WTC11 (cell line): ENCODE measurements around the gene RABEPK. TPM values are rescaled to one million over a fixed set of nuclear protein-coding genes. Genes with fewer than 3 reads are reported as not detected.
A peak's percentile ranks its signal among the peaks of the same experiment; 100 is the strongest.

ENCODE experiments used
- ATAC-seq: fragments of 200-7000 bp; cut with Tn5 transposase; 2 replicates; pipeline ENCODE4 v1.10.0; 2021; ENCODE audit warnings: mild to moderate bottlenecking, moderate library complexity
- CTCF ChIA-PET: fragments of 300-600 bp; sonication (Branson Sonifier 250); formaldehyde crosslinking; loops from one replicate; lab custom pipeline; 2021; ENCODE audit warnings: antibody characterized with exemption; lab: Charles Lee
- POLR2A ChIA-PET: fragments of 350-600 bp; sonication (Branson Sonifier 250); formaldehyde crosslinking; loops from one replicate; lab custom pipeline; 2021; ENCODE audit warnings: antibody characterized with exemption; lab: Charles Lee
- DNase-seq: peaks from one replicate; pipeline ENCODE4 v3.0.0; 2021; ENCODE audit warnings: low spot score
- H3K27ac Mint-ChIP-seq: 2 replicates; pipeline ENCODE4 v1.8.0; 2021; ENCODE audit warnings: mixed read lengths
- H3K27me3 Mint-ChIP-seq: 2 replicates; pipeline ENCODE4 v1.8.0; 2021; ENCODE audit warnings: low read depth, mild to moderate bottlenecking, moderate library complexity, mixed read lengths
- H3K36me3 Mint-ChIP-seq: 2 replicates; pipeline ENCODE4 v1.8.0; 2021; ENCODE audit warnings: mixed read lengths
- H3K4me1 Mint-ChIP-seq: 2 replicates; pipeline ENCODE4 v1.8.0; 2022; ENCODE audit warnings: mixed read lengths
- H3K4me3 Mint-ChIP-seq: 2 replicates; pipeline ENCODE4 v1.8.0; 2021; ENCODE audit warnings: mild to moderate bottlenecking, moderate library complexity, mixed read lengths
- H3K9me3 Mint-ChIP-seq: 2 replicates; pipeline ENCODE4 v1.8.0; 2021; ENCODE audit warnings: mixed read lengths
- ETV6 ChIP-seq: sonication (generic); formaldehyde crosslinking; IDR thresholded peaks from 2 replicates; pipeline ENCODE4 v1.8.1; 2022; ENCODE audit warnings: mild to moderate bottlenecking, missing genetic modification reagents
- FOXK1 ChIP-seq: sonication (generic); formaldehyde crosslinking; IDR thresholded peaks from 2 replicates; pipeline ENCODE4 v1.8.0; 2022; ENCODE audit warnings: mild to moderate bottlenecking, moderate library complexity, missing genetic modification reagents
- FOXP1 ChIP-seq: sonication (generic); formaldehyde crosslinking; IDR thresholded peaks from 2 replicates; pipeline ENCODE4 v1.8.0; 2022; ENCODE audit warnings: missing genetic modification reagents, mild to moderate bottlenecking, moderate library complexity, borderline replicate concordance
- HMGA2 ChIP-seq: fragments of 250-450 bp; sonication (Bioruptor Pico); IDR thresholded peaks from 2 replicates; pipeline ENCODE4 v1.4.0; 2021; ENCODE audit warnings: mild to moderate bottlenecking, moderate library complexity
- NR2C2 ChIP-seq: sonication (generic); formaldehyde crosslinking; IDR thresholded peaks from 2 replicates; pipeline ENCODE4 v1.8.0; 2022; ENCODE audit warnings: mild to moderate bottlenecking, missing genetic modification reagents
- RELA ChIP-seq: sonication (generic); formaldehyde crosslinking; IDR thresholded peaks from 2 replicates; pipeline ENCODE4 v1.8.1; 2022; ENCODE audit warnings: missing genetic modification reagents, mild to moderate bottlenecking, borderline replicate concordance
- SMAD3 ChIP-seq: sonication (generic); formaldehyde crosslinking; IDR thresholded peaks from 2 replicates; pipeline ENCODE4 v1.8.0; 2022; ENCODE audit warnings: missing genetic modification reagents, mild to moderate bottlenecking, borderline replicate concordance
- SMAD4 ChIP-seq: sonication (generic); formaldehyde crosslinking; IDR thresholded peaks from 2 replicates; pipeline ENCODE4 v1.8.0; 2022; ENCODE audit warnings: mild to moderate bottlenecking, missing genetic modification reagents
- SOX15 ChIP-seq: fragments of 250-450 bp; sonication (Bioruptor Pico); IDR thresholded peaks from 2 replicates; pipeline ENCODE4 v1.9.0; 2021; ENCODE audit warnings: mild to moderate bottlenecking
- TCF7 ChIP-seq: sonication (generic); formaldehyde crosslinking; IDR thresholded peaks from 2 replicates; pipeline ENCODE4 v1.8.0; 2022; ENCODE audit warnings: mild to moderate bottlenecking, low read depth, missing genetic modification reagents, moderate library complexity
- ZNF138 ChIP-seq: sonication (generic); formaldehyde crosslinking; conservative IDR thresholded peaks from 2 replicates; pipeline ENCODE4 v1.8.1; 2022; ENCODE audit warnings: mild to moderate bottlenecking, moderate library complexity, missing genetic modification reagents
- ZNF219 ChIP-seq: sonication (generic); formaldehyde crosslinking; IDR thresholded peaks from 2 replicates; pipeline ENCODE4 v1.8.0; 2023; ENCODE audit warnings: missing genetic modification reagents, mild to moderate bottlenecking, borderline replicate concordance
- ZNF232 ChIP-seq: sonication (generic); formaldehyde crosslinking; IDR thresholded peaks from 2 replicates; pipeline ENCODE4 v1.8.0; 2022; ENCODE audit warnings: mild to moderate bottlenecking, missing genetic modification reagents
- ZNF416 ChIP-seq: fragments of 250-450 bp; sonication (Bioruptor Pico); IDR thresholded peaks from 2 replicates; pipeline ENCODE4 v1.9.0; 2021; ENCODE audit warnings: mild to moderate bottlenecking, inconsistent platforms
- total RNA-seq: library from RNA; stranded (reverse); gene quantifications from 3 replicates; pipeline ENCODE4 v1.2.3, GENCODE V29; 2021
- TF ChIP-seq, protein P1 (sequence below): fragments of 250-450 bp; sonication (Bioruptor Pico); IDR thresholded peaks from 2 replicates; pipeline ENCODE4 v1.8.0; 2021; ENCODE audit warnings: mild to moderate bottlenecking
- TF ChIP-seq, protein P2 (sequence below): sonication (generic); formaldehyde crosslinking; conservative IDR thresholded peaks from 2 replicates; pipeline ENCODE4 v1.8.1; 2023; ENCODE audit warnings: mild to moderate bottlenecking, low read depth, missing genetic modification reagents, moderate library complexity
- TF ChIP-seq, protein P3 (sequence below): sonication (generic); formaldehyde crosslinking; IDR thresholded peaks from 2 replicates; pipeline ENCODE4 v1.8.0; 2022; ENCODE audit warnings: mild to moderate bottlenecking, missing genetic modification reagents
- TF ChIP-seq, protein P4 (sequence below): sonication (generic); formaldehyde crosslinking; conservative IDR thresholded peaks from 2 replicates; pipeline ENCODE4 v1.8.1; 2022; ENCODE audit warnings: mild to moderate bottlenecking, missing genetic modification reagents
- TF ChIP-seq, protein P5 (sequence below): fragments of 250-450 bp; sonication (Bioruptor Pico); IDR thresholded peaks from 2 replicates; pipeline ENCODE4 v1.9.0; 2021; ENCODE audit warnings: moderate library complexity, mild to moderate bottlenecking, inconsistent platforms, borderline replicate concordance
- TF ChIP-seq, protein P6 (sequence below): sonication (generic); formaldehyde crosslinking; IDR thresholded peaks from 2 replicates; pipeline ENCODE4 v1.8.0; 2022; ENCODE audit warnings: mild to moderate bottlenecking, missing genetic modification reagents

Gene RABEPK
- total RNA-seq, 1 experiment from 2014 or later = 25.5 TPM

DNA sequence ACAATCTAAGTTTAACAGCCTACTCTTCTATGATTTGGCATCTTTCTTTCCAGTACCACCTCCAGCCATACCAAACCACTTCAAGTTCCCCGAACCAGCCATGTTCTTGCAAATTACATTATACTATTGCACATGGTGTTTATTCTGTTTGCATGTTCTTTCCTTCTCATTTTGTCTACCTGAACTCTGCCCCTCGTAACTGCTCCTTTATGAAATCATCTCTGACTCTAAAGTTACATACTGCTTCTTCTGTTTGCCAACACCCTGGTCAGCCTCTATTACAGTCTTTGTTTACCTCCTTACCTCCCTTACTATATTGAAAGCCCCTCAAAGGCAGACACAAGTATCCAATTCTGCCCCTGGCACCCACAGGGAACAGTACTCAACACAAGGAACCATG is 16.8 kb upstream of the RABEPK start:
- ChIA-PET POLR2A (no interaction called here), CTCF (no interaction called here)
- H3K27me3 Mint-ChIP-seq = no peaks in the 10 kb centered on the region

DNA sequence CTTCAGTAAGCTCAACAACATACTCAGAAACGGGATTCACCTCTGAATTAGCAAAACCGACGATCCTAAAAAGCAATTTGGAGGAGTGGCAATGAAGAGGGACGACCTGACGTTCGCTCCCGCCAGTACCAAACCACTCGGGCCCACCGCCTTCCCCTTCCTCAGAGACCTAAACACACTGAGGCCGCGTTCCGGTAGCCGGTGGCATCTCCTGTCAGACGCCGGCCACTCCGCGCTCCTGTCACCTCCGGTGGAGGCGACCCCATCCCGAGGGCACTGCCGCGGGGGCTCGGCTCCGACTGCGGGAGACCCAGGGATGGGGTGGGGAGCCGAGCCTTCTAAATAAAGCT is 11.4 kb upstream of the RABEPK start:
- Mint-ChIP-seq H3K27ac (no peak overlapping the region), H3K9me3 (no peaks in the 10 kb centered on the region), H3K36me3 (no peaks in the 10 kb centered on the region), H3K27me3 (no peaks in the 10 kb centered on the region), H3K4me1 (peaks cover 14% of the 10 kb centered on the region; the same call in 1 of the 2 replicates), H3K4me3 (peak overlapping the region; percentile 90)
- TF ChIP-seq ZNF232 (CRISPR knock-in tag) (no peak), NR2C2 (CRISPR knock-in tag) (no peak), ZNF138 (no peak), SOX15 (CRISPR knock-in tag) (no peak), ZNF219 (CRISPR knock-in tag) (no peak), RELA (CRISPR knock-in tag) (no peak), SMAD3 (CRISPR knock-in tag) (no peak), SMAD4 (CRISPR knock-in tag) (no peak)
- TF ChIP-seq, protein P1, sequence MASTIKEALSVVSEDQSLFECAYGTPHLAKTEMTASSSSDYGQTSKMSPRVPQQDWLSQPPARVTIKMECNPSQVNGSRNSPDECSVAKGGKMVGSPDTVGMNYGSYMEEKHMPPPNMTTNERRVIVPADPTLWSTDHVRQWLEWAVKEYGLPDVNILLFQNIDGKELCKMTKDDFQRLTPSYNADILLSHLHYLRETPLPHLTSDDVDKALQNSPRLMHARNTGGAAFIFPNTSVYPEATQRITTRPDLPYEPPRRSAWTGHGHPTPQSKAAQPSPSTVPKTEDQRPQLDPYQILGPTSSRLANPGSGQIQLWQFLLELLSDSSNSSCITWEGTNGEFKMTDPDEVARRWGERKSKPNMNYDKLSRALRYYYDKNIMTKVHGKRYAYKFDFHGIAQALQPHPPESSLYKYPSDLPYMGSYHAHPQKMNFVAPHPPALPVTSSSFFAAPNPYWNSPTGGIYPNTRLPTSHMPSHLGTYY (CRISPR knock-in tag) = no peak
- ATAC-seq = no peak; the same call in 1 of the 2 replicates
- CTCF ChIA-PET = no interaction called here
- peak; percentile 31 for DNase-seq
- POLR2A ChIA-PET = no interaction called here

More for the DNA sequence above, 16.8 kb upstream of the RABEPK start:
- peak overlapping the region; percentile 3; the same call in 1 of the 2 replicates for H3K27ac Mint-ChIP-seq
- H3K4me3 Mint-ChIP-seq = no peak overlapping the region
- TF ChIP-seq ETV6 (CRISPR knock-in tag) = no peak
- TF ChIP-seq ZNF138 = no peak
- no peak for TF ChIP-seq ZNF219 (CRISPR knock-in tag)
- TF ChIP-seq, protein P2, sequence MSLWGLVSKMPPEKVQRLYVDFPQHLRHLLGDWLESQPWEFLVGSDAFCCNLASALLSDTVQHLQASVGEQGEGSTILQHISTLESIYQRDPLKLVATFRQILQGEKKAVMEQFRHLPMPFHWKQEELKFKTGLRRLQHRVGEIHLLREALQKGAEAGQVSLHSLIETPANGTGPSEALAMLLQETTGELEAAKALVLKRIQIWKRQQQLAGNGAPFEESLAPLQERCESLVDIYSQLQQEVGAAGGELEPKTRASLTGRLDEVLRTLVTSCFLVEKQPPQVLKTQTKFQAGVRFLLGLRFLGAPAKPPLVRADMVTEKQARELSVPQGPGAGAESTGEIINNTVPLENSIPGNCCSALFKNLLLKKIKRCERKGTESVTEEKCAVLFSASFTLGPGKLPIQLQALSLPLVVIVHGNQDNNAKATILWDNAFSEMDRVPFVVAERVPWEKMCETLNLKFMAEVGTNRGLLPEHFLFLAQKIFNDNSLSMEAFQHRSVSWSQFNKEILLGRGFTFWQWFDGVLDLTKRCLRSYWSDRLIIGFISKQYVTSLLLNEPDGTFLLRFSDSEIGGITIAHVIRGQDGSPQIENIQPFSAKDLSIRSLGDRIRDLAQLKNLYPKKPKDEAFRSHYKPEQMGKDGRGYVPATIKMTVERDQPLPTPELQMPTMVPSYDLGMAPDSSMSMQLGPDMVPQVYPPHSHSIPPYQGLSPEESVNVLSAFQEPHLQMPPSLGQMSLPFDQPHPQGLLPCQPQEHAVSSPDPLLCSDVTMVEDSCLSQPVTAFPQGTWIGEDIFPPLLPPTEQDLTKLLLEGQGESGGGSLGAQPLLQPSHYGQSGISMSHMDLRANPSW (CRISPR knock-in tag) = no peak
- TF ChIP-seq HMGA2 (CRISPR knock-in tag) = no peak
- TF ChIP-seq, protein P3, sequence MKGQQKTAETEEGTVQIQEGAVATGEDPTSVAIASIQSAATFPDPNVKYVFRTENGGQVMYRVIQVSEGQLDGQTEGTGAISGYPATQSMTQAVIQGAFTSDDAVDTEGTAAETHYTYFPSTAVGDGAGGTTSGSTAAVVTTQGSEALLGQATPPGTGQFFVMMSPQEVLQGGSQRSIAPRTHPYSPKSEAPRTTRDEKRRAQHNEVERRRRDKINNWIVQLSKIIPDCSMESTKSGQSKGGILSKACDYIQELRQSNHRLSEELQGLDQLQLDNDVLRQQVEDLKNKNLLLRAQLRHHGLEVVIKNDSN (CRISPR knock-in tag) = no peak
- H3K4me1 Mint-ChIP-seq = peaks cover 10% of the 10 kb centered on the region
- 0 out of 2 replicates have a peak, but pooled peaks cover 3% of the 10 kb centered on the region for H3K9me3 Mint-ChIP-seq
- no peaks in the 10 kb centered on the region for H3K36me3 Mint-ChIP-seq
- ATAC-seq (no peak), DNase-seq (no peak)

DNA sequence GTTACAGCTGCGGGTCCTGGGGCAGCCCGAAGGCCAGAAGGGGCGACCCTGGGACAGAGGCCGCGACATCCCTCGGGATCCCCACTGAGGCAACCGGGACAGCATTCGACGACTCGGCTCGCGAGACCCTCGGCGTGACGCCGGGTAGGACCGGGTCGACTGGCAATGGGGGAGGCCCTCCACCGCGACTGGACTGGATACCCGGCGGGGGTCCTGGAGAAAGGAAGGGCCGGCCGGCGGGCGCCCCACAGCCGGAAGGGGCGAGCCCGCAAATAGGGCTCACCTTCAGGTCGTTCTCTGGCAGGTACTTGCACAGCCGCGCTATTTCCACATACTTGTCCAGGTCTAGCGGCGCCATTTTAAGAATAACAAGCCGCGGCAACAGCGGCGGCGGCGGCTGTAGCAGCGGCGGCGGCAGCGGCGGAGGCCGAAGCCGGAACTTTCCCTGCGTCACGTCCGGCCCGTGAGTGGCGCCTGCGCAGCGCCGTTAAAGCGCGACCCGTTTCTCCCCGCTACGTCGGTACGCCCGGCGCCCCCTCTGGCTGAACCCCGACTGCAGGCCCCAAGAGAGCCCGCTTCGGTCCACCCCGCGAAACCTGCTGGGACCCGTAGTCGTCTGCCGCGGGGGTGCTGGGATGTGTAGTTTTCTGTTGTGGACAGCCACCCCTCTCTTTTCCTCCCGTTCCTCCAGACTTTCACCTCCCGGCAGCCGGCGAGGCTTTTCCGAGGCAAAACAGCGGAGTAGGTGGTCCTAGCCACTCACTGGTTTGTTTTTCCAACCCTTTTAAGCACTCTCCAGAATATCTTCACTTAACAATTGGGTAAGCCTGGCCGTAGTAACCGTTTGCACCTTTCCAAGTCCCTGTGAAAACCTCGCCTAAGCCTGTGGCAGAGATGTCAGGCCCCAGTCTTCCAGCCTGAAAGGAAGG is 10.7 kb upstream of the RABEPK start, which contains the start of gene PPP6C:
PPP6C (minus strand) TSS at position 443 of the 929 bp plus-strand sequence; CDS start at position 358, 85 bp downstream.
- peak within 1 kb of the TSS; percentile 89 for H3K27ac Mint-ChIP-seq
- peaks cover 14% of the 10 kb centered on the region; the same call in 1 of the 2 replicates for H3K4me1 Mint-ChIP-seq
- no peaks in the 10 kb centered on the region for H3K36me3 Mint-ChIP-seq
- DNase-seq = peak; percentile 98
- ChIA-PET POLR2A (interaction anchor here (1.0 to 1.1 kb wide), 2 partner anchors 10 to 51 kb away, joined by 3 to 6 read pairs; partner anchors contain the start of gene HSPA5), CTCF (no interaction called here)
- no peaks in the 10 kb centered on the region for H3K27me3 Mint-ChIP-seq
- H3K4me3 Mint-ChIP-seq = peak within 1 kb of the TSS; percentile 90
- peak; percentile 98 for ATAC-seq
- H3K9me3 Mint-ChIP-seq = no peaks in the 10 kb centered on the region
- peak; percentile 75; the same call in 1 of the 2 replicates for TF ChIP-seq FOXK1 (CRISPR knock-in tag)
- no peak for TF ChIP-seq FOXP1 (CRISPR knock-in tag)
- TF ChIP-seq, protein P4, sequence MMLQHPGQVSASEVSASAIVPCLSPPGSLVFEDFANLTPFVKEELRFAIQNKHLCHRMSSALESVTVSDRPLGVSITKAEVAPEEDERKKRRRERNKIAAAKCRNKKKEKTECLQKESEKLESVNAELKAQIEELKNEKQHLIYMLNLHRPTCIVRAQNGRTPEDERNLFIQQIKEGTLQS (CRISPR knock-in tag) = no peak
- no peak for TF ChIP-seq TCF7 (CRISPR knock-in tag)
- no peak for TF ChIP-seq ZNF416
- peak; percentile 30; the same call in 1 of the 2 replicates for TF ChIP-seq ETV6 (CRISPR knock-in tag)
- TF ChIP-seq, protein P5, sequence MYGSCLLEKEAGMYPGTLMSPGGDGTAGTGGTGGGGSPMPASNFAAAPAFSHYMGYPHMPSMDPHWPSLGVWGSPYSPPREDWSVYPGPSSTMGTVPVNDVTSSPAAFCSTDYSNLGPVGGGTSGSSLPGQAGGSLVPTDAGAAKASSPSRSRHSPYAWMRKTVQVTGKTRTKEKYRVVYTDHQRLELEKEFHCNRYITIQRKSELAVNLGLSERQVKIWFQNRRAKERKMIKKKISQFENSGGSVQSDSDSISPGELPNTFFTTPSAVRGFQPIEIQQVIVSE (CRISPR knock-in tag) = no peak
- TF ChIP-seq, protein P6, sequence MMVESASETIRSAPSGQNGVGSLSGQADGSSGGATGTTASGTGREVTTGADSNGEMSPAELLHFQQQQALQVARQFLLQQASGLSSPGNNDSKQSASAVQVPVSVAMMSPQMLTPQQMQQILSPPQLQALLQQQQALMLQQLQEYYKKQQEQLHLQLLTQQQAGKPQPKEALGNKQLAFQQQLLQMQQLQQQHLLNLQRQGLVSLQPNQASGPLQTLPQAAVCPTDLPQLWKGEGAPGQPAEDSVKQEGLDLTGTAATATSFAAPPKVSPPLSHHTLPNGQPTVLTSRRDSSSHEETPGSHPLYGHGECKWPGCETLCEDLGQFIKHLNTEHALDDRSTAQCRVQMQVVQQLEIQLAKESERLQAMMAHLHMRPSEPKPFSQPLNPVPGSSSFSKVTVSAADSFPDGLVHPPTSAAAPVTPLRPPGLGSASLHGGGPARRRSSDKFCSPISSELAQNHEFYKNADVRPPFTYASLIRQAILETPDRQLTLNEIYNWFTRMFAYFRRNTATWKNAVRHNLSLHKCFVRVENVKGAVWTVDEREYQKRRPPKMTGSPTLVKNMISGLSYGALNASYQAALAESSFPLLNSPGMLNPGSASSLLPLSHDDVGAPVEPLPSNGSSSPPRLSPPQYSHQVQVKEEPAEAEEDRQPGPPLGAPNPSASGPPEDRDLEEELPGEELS = no peak
- TF ChIP-seq, protein P1 (CRISPR knock-in tag) = 0 out of 2 replicates have a peak, but pooled peaks have one; percentile 14
- TF ChIP-seq RELA (CRISPR knock-in tag) = peak; percentile 81; the same call in 1 of the 2 replicates
